Central memory CD8-positive, alpha-beta T cell (primary cell): ENCODE results near the gene RBM22.
"Not testable (repeated sequence)": the region's sequence is repeated elsewhere in the genome, so short reads cannot be mapped to it uniquely, and the experiment has no call there.

ENCODE experiments used
- ATAC-seq: fragments of 150-1000 bp; cut with Tn5 transposase; replicated peaks from 2 replicates; pipeline ENCODE4 v1.10.0; 2022; ENCODE audit warnings: mild to moderate bottlenecking, moderate FRiP score, moderate number of reproducible peaks; ENCODE audit not compliant: poor library complexity, severe bottlenecking; ENCODE audit errors: extremely low read depth
- DNase-seq, 2 donors: peaks; one replicate each; pipeline ENCODE4 v3.0.0; 2021; ENCODE audit warnings: low spot score in 2 of 2
- H3K27ac Mint-ChIP-seq: one replicate; pipeline ENCODE4 v1.8.0; 2022; ENCODE audit warnings: low read depth, mild to moderate bottlenecking, moderate library complexity, mixed read lengths
- H3K27me3 Mint-ChIP-seq: one replicate; pipeline ENCODE4 v1.8.0; 2022; ENCODE audit warnings: mixed read lengths
- H3K36me3 Mint-ChIP-seq: one replicate; pipeline ENCODE4 v1.8.0; 2022; ENCODE audit warnings: mild to moderate bottlenecking, moderate library complexity, mixed read lengths; ENCODE audit not compliant: insufficient read depth
- H3K4me1 Mint-ChIP-seq: one replicate; pipeline ENCODE4 v1.8.0; 2022; ENCODE audit warnings: mixed read lengths
- H3K4me3 Mint-ChIP-seq: one replicate; pipeline ENCODE4 v1.8.0; 2022; ENCODE audit warnings: mild to moderate bottlenecking, moderate library complexity, mixed read lengths
- H3K9me3 Mint-ChIP-seq: one replicate; pipeline ENCODE4 v1.8.0; 2022; ENCODE audit warnings: mixed read lengths

The RBM22 gene

DNA sequence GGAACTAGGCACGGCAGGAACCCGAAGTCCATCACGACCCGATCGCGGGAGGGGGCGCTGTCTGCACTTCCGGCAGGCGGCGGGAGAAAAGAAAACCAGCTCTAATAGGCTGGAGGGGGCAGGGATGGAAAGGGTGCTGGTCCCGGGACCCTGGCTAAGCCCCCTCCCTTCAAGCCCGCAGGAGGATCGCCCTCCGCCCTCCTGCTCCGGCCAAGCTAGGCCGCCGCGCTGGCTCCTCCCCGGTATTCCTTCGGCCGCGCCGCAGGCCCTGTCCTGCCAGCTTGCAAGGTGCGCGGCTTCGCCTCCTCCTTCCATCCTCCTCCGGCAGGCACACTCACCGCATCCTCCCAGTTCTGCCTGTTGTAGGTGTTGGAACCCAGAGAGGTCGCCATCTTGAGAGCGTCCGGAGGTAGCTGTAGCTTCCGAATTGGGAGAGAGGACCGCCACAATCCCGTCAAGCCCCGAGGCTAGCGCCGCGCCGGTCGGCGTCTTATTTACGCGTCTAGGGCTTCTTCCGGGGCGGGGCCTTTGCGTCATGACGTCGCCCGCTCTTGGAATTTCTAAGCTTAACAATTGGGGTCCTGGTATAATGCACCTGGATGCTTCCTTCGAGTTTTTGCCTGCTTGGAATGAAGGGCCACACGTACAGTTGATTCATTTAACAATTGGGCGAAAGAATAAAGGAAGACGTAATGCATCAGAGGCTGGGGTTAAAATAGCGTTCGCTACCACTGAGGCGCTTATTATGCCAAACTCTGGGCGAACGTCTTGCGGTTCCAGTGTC is at the start of gene RBM22:
RBM22 (minus strand) TSS at position 469 of the 784 bp plus-strand sequence; CDS start at position 392, 77 bp downstream.
- no peaks in the 10 kb centered on the region for H3K9me3 Mint-ChIP-seq
- peaks cover 31% of the 10 kb centered on the region for H3K36me3 Mint-ChIP-seq
- H3K4me1 Mint-ChIP-seq: no peaks in the 10 kb centered on the region
- no peak within 1 kb of the TSS for H3K27ac Mint-ChIP-seq
- DNase-seq (peak; percentile 84 to 87), ATAC-seq (peak; percentile 94)
- H3K4me3 Mint-ChIP-seq: no peak within 1 kb of the TSS
- no peaks in the 10 kb centered on the region for H3K27me3 Mint-ChIP-seq

GRCh38 chr5:150750469-150750868 is 49.6 kb upstream of the RBM22 start:
- no peaks in the 10 kb centered on the region for H3K9me3 Mint-ChIP-seq
- no peak for DNase-seq
- no peak for ATAC-seq
- H3K4me1 Mint-ChIP-seq: peaks cover 31% of the 10 kb centered on the region
- H3K36me3 Mint-ChIP-seq: peaks cover 50% of the 10 kb centered on the region
- H3K4me3 Mint-ChIP-seq: no peak overlapping the region
- peak overlapping the region; percentile 39 for H3K27ac Mint-ChIP-seq
- H3K27me3 Mint-ChIP-seq: no peaks in the 10 kb centered on the region

GRCh38 chr5:150743142-150743488 is 42.3 kb upstream of the RBM22 start:
- not testable (repeated sequence) for H3K9me3 Mint-ChIP-seq, H3K4me3 Mint-ChIP-seq, H3K27ac Mint-ChIP-seq, DNase-seq, H3K27me3 Mint-ChIP-seq, ATAC-seq
- H3K4me1 Mint-ChIP-seq: peaks cover 51% of the 10 kb centered on the region
- H3K36me3 Mint-ChIP-seq: peaks cover 21% of the 10 kb centered on the region

GRCh38 chr5:150742455-150743141 is 41.7 kb upstream of the RBM22 start:
- Mint-ChIP-seq H3K36me3 (peaks cover 21% of the 10 kb centered on the region), H3K4me1 (peaks cover 56% of the 10 kb centered on the region)
- H3K27me3 Mint-ChIP-seq, DNase-seq, H3K27ac Mint-ChIP-seq, ATAC-seq, H3K4me3 Mint-ChIP-seq, H3K9me3 Mint-ChIP-seq: not testable (repeated sequence)

- no peaks in the 10 kb centered on the region for H3K9me3 Mint-ChIP-seq
- no peak overlapping the region for H3K27ac Mint-ChIP-seq
- H3K4me1 Mint-ChIP-seq: peaks cover 68% of the 10 kb centered on the region
- H3K27me3 Mint-ChIP-seq: no peaks in the 10 kb centered on the region
- no peak overlapping the region for H3K4me3 Mint-ChIP-seq
- ATAC-seq: no peak
- DNase-seq: no peak
- H3K36me3 Mint-ChIP-seq: peaks cover 26% of the 10 kb centered on the region
Observed at GRCh38 chr5:150740992-150741391, 40.1 kb upstream of the RBM22 start.

DNA sequence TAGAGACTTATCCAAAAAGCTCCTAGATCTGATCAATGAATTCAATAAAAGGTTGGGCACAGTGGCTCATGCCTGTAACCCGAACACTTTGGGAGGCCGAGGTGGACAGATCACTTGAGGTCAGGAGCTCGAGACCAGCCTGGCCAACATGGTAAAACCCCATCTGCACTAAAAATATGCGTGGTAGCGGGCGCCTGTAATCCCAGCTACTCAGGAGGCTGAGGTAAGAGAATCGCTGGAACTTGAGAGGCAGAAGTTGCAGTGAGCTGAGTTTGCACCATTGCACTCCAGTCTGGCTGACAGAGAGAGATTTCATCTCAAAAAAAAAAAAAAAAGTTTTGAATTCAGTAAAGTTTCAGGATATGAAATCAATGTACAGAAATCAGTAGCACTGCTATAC is 38.0 kb upstream of the RBM22 start:
- DNase-seq: no peak
- peaks cover 73% of the 10 kb centered on the region for H3K4me1 Mint-ChIP-seq
- no peak overlapping the region for H3K4me3 Mint-ChIP-seq
- H3K27me3 Mint-ChIP-seq: no peaks in the 10 kb centered on the region
- peaks cover 38% of the 10 kb centered on the region for H3K36me3 Mint-ChIP-seq
- H3K9me3 Mint-ChIP-seq: no peaks in the 10 kb centered on the region
- ATAC-seq: no peak
- no peak overlapping the region for H3K27ac Mint-ChIP-seq

DNA sequence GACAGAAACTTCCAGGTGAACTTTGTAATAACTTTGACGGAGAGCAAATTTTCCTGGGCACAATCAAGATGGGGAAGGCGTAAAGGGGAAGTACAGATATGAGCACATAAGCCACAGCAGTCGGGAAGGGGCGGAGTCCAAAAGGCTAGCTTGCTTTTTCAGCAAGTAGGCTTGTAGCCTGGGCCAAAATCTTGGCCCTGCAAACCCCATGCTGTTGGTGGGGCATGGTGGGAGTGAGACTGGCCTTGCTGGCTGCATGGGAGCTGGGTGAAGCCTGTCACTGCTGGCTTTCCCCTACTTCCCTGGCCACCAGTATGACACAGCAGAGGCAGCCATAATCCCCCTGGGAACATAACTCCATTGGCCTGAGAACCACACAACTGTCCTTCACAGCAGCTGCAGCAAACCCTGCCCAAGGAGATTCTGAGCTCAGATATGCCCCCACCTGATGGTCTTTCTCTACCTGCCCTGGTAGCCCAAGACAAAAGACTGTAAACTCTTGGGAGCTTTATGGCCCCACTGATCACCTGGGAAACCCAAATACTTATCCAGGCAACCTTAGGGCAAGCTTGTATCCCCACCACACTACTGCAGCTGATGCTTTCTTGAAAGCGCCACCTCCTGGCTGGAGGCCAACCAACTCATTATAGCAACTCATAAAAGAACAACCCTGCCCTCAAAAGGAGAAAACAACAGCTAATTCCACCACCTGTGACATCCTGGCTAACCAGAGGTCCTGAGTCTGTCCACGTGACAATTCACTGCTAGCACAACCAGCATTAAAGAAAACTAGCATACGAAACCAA is 33.9 kb upstream of the RBM22 start:
- no peak for DNase-seq
- no peaks in the 10 kb centered on the region for H3K9me3 Mint-ChIP-seq
- H3K4me1 Mint-ChIP-seq: peaks cover 56% of the 10 kb centered on the region
- no peak overlapping the region for H3K4me3 Mint-ChIP-seq
- ATAC-seq: no peak
- no peaks in the 10 kb centered on the region for H3K27me3 Mint-ChIP-seq
- H3K27ac Mint-ChIP-seq: peak overlapping the region; percentile 10
- H3K36me3 Mint-ChIP-seq: peaks cover 60% of the 10 kb centered on the region

GRCh38 chr5:150731669-150732242 is 30.9 kb upstream of the RBM22 start:
- DNase-seq (no peak), ATAC-seq (no peak)
- Mint-ChIP-seq H3K36me3 (peaks cover 69% of the 10 kb centered on the region), H3K4me3 (no peak overlapping the region), H3K4me1 (peaks cover 29% of the 10 kb centered on the region), H3K9me3 (no peaks in the 10 kb centered on the region), H3K27me3 (no peaks in the 10 kb centered on the region), H3K27ac (no peak overlapping the region)

DNA sequence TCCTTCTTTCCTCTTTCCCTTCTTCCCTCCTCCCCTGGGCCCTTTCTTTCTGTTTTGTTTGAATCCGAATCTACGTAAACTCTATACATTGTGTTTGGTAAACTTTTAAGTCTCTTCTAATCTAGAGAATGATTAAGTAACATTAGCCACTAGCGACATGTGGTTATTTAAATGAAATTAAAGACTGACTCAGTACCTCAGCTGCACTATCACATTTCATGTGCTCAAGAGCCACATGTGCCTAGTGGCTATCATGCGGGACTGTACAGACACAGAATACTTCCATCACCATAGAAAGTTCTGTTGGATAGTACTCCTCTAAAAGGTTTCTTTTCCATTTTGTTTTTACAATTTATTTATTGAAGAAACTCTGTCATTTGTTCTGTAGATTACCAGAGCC is 29.0 kb upstream of the RBM22 start:
- DNase-seq: no peak
- Mint-ChIP-seq H3K27me3 (no peaks in the 10 kb centered on the region), H3K36me3 (peaks cover 63% of the 10 kb centered on the region), H3K9me3 (no peaks in the 10 kb centered on the region), H3K27ac (no peak overlapping the region), H3K4me3 (no peak overlapping the region), H3K4me1 (peaks cover 10% of the 10 kb centered on the region)
- ATAC-seq: no peak

GRCh38 chr5:150723845-150724244 is 23.0 kb upstream of the RBM22 start:
- H3K27me3 Mint-ChIP-seq: no peaks in the 10 kb centered on the region
- H3K9me3 Mint-ChIP-seq: no peaks in the 10 kb centered on the region
- H3K36me3 Mint-ChIP-seq: peaks cover 62% of the 10 kb centered on the region
- no peak for DNase-seq
- no peak overlapping the region for H3K4me3 Mint-ChIP-seq
- no peak for ATAC-seq
- no peaks in the 10 kb centered on the region for H3K4me1 Mint-ChIP-seq
- no peak overlapping the region for H3K27ac Mint-ChIP-seq

DNA sequence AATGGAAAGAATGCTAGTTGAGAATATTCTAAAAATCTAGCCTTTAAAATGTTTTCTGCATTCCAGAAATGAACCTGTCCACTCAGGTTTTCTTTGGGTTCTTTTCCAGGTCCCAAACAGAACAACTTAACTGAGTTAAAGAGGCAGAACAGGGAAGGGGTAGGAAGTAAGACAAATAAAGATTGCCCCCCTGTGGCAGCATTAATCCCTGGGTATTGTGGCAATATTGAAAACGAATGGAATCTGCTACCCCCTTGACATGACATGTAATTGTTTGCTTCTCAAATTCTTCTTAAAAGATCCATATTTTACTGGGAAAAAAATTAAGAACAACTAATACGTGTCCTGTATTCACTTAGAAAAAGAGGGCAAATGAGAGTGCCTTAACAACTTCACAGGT is 9.3 kb upstream of the RBM22 start:
- H3K36me3 Mint-ChIP-seq: peaks cover 42% of the 10 kb centered on the region
- H3K9me3 Mint-ChIP-seq: no peaks in the 10 kb centered on the region
- no peak overlapping the region for H3K27ac Mint-ChIP-seq
- no peaks in the 10 kb centered on the region for H3K4me1 Mint-ChIP-seq
- DNase-seq (no peak), ATAC-seq (no peak)
- no peak overlapping the region for H3K4me3 Mint-ChIP-seq
- no peaks in the 10 kb centered on the region for H3K27me3 Mint-ChIP-seq

DNA sequence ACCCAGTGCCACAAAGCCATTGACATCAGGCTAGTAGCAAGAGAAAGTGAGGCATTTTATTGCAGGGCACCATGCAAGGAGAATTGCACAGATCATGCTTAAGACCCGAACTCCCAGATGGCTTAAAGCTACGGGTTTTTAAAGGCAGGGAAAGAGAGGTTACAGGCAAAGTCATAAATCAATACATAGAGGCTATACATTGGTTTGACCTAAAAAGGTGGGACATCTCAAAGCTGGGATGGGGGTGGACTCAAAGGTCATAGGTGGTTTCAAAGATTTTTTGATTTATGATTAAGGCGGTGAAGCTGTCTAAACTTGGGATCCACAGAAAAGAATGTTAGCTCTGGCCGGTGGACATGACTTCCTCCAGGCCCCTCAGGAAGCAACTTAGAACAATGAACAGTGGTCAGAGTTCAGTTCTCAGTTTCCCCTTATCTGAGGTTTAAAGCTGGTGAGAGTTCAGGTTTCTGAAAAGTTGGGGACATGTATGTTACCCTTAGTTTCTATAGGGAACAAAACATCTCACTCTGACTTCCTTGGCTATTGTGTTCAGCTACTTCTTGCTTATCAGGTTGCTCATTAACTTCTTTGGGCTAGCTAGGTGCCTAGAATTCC is 6.0 kb upstream of the RBM22 start:
- H3K27ac Mint-ChIP-seq: no peak overlapping the region

More for the DNA sequence above, 6.0 kb upstream of the RBM22 start:
- ATAC-seq (no peak), DNase-seq (no peak)
- no peaks in the 10 kb centered on the region for H3K4me1 Mint-ChIP-seq
- no peak overlapping the region for H3K4me3 Mint-ChIP-seq
- H3K27me3 Mint-ChIP-seq: no peaks in the 10 kb centered on the region
- no peaks in the 10 kb centered on the region for H3K9me3 Mint-ChIP-seq
- H3K36me3 Mint-ChIP-seq: peaks cover 25% of the 10 kb centered on the region
